Measurements from ENCODE around the gene ACACB. TPM values are rescaled to one million over a fixed set of nuclear protein-coding genes. Genes with fewer than 3 reads are reported as not detected.

ACACB gene
- total and polyA plus RNA-seq, 2 donors from 2014 or later = 13.8 to 56.8 TPM

GRCh38 chr12:109309381-109310246 lies 193.2 kb downstream of the ACACB start:
- DNase-seq (peak in 4 of 5 donors; percentile 59 to 82 (median 66)), FAIRE-seq (no peak)
- peak overlapping the region; percentile 44 to 61 (median 59) for H3K4me3 ChIP-seq (ENCODE audit: low read length in 3 of 3)
- H3K27ac ChIP-seq (ENCODE audit: low read depth in 2 of 2, low read length in 2 of 2) = no peak overlapping the region
- H3K9ac ChIP-seq (ENCODE audit: low read length in 3 of 3) = no peak overlapping the region
- intact Hi-C loops (cut with DNase I) = no loop called here
- TF ChIP-seq CTCF (IDR thresholded peaks at IDR 0.05; ENCODE audit: borderline replicate concordance, extremely low read depth, insufficient read depth) = no peak
- no peaks in the 10 kb centered on the region for H3K9me3 ChIP-seq (ENCODE audit: control insufficient read depth in 2 of 3, insufficient read depth in 1 of 3, low read length in 3 of 3)
- H3K27me3 ChIP-seq (ENCODE audit: control insufficient read depth, insufficient read depth, low read length) = peaks cover 2% of the 10 kb centered on the region
- no peaks in the 10 kb centered on the region for H3K36me3 ChIP-seq (ENCODE audit: control insufficient read depth in 2 of 3, insufficient read depth in 3 of 3, low read length in 3 of 3)
- peaks cover 0 to 3% (median 2%) of the 10 kb centered on the region in 3 donors for H3K4me1 ChIP-seq (ENCODE audit: control insufficient read depth in 2 of 3, insufficient read depth in 2 of 3, low read depth in 1 of 3, low read length in 3 of 3)

- Histone ChIP-seq H3K4me3 (ENCODE audit: low read length in 3 of 3) (peak overlapping the region; percentile 44 to 61 (median 59)), H3K27ac (ENCODE audit: low read depth in 2 of 2, low read length in 2 of 2) (no peak overlapping the region), H3K9ac (ENCODE audit: low read length in 3 of 3) (no peak overlapping the region), H3K27me3 (ENCODE audit: control insufficient read depth, insufficient read depth, low read length) (peaks cover 2% of the 10 kb centered on the region), H3K9me3 (ENCODE audit: control insufficient read depth in 2 of 3, insufficient read depth in 1 of 3, low read length in 3 of 3) (no peaks in the 10 kb centered on the region), H3K36me3 (ENCODE audit: control insufficient read depth in 2 of 3, insufficient read depth in 3 of 3, low read length in 3 of 3) (no peaks in the 10 kb centered on the region), H3K4me1 (ENCODE audit: control insufficient read depth in 2 of 3, insufficient read depth in 2 of 3, low read depth in 1 of 3, low read length in 3 of 3) (peaks cover 0 to 3% (median 2%) of the 10 kb centered on the region in 3 donors)
- intact Hi-C loops (cut with DNase I) = no loop called here
- FAIRE-seq (no peak), DNase-seq (peak in 3 of 5 donors; percentile 24 to 49 (median 46))
- no peak for TF ChIP-seq CTCF (IDR thresholded peaks at IDR 0.05; ENCODE audit: borderline replicate concordance, extremely low read depth, insufficient read depth)
Observed at GRCh38 chr12:109310247-109311125, 194.1 kb downstream of the ACACB start.

Other genes starting within 250 kb of the ACACB start
- 0.41 TPM for gene DAO, start 236.5 kb upstream of the ACACB start, total RNA-seq
- 50.4 TPM for gene DAO, start 236.5 kb upstream of the ACACB start, polyA plus RNA-seq (ENCODE audit: insufficient read depth, low read depth, low replicate concordance)
- gene SVOP, start 95.5 kb upstream of the ACACB start, total RNA-seq = not detected
- gene SVOP, start 95.5 kb upstream of the ACACB start, polyA plus RNA-seq (ENCODE audit: insufficient read depth, low read depth, low replicate concordance) = 0.04 TPM
- gene USP30, start 64.0 kb upstream of the ACACB start, total RNA-seq = 16.1 TPM
- gene USP30, start 64.0 kb upstream of the ACACB start, polyA plus RNA-seq (ENCODE audit: insufficient read depth, low read depth, low replicate concordance) = 9.6 TPM
- gene ALKBH2, start 23.1 kb upstream of the ACACB start, total RNA-seq = 14.7 TPM
- gene ALKBH2, start 23.1 kb upstream of the ACACB start, polyA plus RNA-seq (ENCODE audit: insufficient read depth, low read depth, low replicate concordance) = 18.8 TPM
- 24.9 TPM for gene UNG, start 19.0 kb upstream of the ACACB start, total RNA-seq
- gene UNG, start 19.0 kb upstream of the ACACB start, polyA plus RNA-seq (ENCODE audit: insufficient read depth, low read depth, low replicate concordance) = 30.3 TPM
- gene FOXN4, start 192.7 kb downstream of the ACACB start, total RNA-seq = not detected
- 0.82 TPM for gene FOXN4, start 192.7 kb downstream of the ACACB start, polyA plus RNA-seq (ENCODE audit: insufficient read depth, low read depth, low replicate concordance)
- not detected for gene MYO1H, start 231.3 kb downstream of the ACACB start, total RNA-seq
- 0.56 TPM for gene MYO1H, start 231.3 kb downstream of the ACACB start, polyA plus RNA-seq (ENCODE audit: insufficient read depth, low read depth, low replicate concordance)